ENCODE data around the gene TLE2.
A peak's percentile ranks its signal among the peaks of the same experiment; 100 is the strongest.
"Not testable (repeated sequence)": the region's sequence is repeated elsewhere in the genome, so short reads cannot be mapped to it uniquely, and the experiment has no call there.

The TLE2 gene

DNA sequence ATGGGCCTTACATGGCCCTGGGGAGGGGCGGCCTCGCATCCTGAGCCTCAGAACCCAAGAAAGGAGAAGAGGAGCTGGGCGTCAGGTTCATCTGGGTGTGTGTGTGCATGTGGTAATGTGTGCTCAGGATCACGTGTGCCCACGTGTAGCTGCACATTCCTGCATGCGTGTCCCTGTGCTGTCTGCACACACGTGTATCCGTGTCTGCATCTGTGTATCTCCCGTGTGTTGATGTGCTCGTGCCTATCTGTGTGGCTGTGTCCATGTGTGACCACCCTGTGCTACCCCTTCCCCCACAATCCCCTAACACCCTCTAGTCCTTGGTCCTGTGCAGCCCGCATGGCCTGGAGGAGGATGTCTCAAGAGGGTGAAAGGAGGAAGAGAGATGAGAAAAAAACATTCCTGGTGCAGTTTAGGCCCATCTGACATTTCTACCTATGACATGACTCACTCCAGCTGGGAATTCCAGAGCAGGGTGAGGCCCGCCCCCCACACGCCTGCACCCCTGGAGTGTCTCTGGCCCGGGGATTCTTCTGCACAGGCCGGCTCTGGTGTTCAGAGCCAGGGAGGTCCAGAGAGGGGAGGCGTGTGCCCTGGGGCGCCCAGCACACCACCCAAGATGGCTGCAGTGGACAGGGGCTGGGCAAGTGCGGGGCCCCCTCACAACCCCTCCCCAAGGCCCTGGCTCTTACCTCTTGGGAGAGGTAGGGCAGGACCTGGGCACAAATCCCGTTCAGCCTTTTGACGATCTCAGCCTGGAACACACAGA, 26.1 kb upstream of the TLE2 start:
- Histone ChIP-seq H3K9me3 (ENCODE audit: control insufficient read depth, low read length) (no peaks in the 10 kb centered on the region), H3K36me3 (ENCODE audit: control insufficient read depth, insufficient read depth, low read length) (peaks cover 66% of the 10 kb centered on the region), H3K4me1 (ENCODE audit: control insufficient read depth, insufficient read depth, low read length, poor library complexity, severe bottlenecking) (peaks cover 30% of the 10 kb centered on the region), H3K27ac (ENCODE audit: low read depth, low read length, severe bottlenecking) (no peak overlapping the region), H3K4me3 (ENCODE audit: extremely low read depth, insufficient read depth, low read length, poor library complexity, severe bottlenecking) (no peak overlapping the region)
- 81 to 85% methylated on average over 12 to 14 of the region's 20 CpGs for WGBS, 2 experiments (ENCODE audit: insufficient coverage in 2 of 2)

DNA sequence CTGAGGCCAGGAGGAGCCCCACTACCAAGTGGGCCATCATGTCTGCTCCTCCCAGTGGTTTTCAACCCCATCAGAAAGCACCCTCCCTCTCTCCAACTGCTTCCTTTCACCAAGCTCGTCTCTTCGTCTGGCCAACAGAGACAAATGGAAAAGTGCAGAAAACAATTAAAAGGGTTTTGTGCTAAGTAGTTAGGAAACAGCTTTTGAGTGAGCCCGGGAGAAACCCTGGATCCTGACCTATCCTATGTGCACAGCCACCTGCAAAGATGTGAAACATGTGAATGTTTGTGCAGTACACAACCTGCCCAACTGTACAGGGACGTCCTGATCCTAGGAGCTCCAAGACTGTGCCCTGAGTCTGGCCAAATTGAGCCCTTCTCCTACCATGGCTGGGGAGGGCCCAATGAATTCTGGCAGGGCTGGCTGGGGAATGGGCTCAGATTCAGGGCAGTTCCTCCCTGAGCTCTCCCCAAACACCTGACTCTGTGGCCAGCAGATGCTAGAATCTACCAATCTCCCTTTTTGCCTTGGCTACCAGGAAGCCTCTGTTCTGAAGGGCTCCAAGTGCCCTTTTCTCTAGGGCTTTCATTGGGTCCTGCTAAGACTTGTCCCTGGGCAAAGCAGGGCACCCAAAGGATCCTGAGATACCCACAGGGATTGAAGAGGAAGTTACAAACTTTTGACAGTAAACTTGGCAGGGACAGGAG, 25.3 kb upstream of the TLE2 start:
- Histone ChIP-seq H3K9me3 (ENCODE audit: control insufficient read depth, low read length) (no peaks in the 10 kb centered on the region), H3K27ac (ENCODE audit: low read depth, low read length, severe bottlenecking) (no peak overlapping the region), H3K4me1 (ENCODE audit: control insufficient read depth, insufficient read depth, low read length, poor library complexity, severe bottlenecking) (peaks cover 30% of the 10 kb centered on the region), H3K4me3 (ENCODE audit: extremely low read depth, insufficient read depth, low read length, poor library complexity, severe bottlenecking) (no peak overlapping the region), H3K36me3 (ENCODE audit: control insufficient read depth, insufficient read depth, low read length) (peaks cover 59% of the 10 kb centered on the region)
- 77 to 79% methylated on average over 2 of the region's 4 CpGs for WGBS, 2 experiments (ENCODE audit: insufficient coverage in 2 of 2)

DNA sequence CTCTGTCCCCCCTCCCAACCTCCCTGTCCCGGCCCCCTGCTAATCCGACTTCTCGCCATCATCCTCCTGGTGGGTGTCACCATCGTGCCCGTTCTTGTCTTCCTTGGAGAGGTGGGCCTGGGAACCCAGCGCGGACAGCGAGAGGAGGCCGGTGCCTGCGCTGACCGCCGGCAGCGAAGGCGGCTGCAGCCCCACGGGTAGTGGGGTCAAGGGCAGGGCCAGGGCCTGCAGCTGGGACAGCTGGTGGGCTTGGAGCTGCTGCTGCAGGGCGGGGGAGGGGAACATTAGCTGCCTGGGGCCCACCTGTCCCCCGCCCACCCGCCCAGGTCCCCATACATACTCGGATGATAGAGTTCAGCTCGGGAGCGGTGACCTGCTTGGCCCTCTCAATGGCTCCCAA, 24.7 kb upstream of the TLE2 start:
- Histone ChIP-seq H3K4me3 (ENCODE audit: extremely low read depth, insufficient read depth, low read length, poor library complexity, severe bottlenecking) (no peak overlapping the region), H3K36me3 (ENCODE audit: control insufficient read depth, insufficient read depth, low read length) (peaks cover 52% of the 10 kb centered on the region), H3K27ac (ENCODE audit: low read depth, low read length, severe bottlenecking) (no peak overlapping the region), H3K9me3 (ENCODE audit: control insufficient read depth, low read length) (no peaks in the 10 kb centered on the region), H3K4me1 (ENCODE audit: control insufficient read depth, insufficient read depth, low read length, poor library complexity, severe bottlenecking) (peaks cover 30% of the 10 kb centered on the region)
- 70 to 77% methylated on average over 18 to 19 of the region's 21 CpGs for WGBS, 2 experiments (ENCODE audit: insufficient coverage in 2 of 2)

DNA sequence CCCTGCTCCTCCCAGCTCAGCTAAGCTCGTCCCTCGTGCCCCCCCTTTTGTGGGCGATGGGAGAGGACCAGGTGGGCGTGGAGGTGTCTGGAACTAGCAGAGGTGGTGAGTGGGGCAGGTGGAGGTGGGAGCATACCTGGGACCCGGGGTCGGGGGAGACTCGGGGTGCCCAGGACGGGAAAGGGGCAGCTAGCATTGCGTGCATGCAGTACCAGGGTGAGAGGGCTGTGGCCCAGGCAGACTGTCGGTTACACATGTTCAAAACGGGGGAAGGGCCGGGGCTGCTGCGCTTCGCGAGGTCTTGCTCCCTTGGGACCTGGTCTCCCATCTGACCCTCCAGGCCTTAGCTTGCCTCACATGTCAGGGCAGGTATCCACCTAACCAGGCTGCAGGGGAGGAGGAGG, 24.1 kb upstream of the TLE2 start:
- Histone ChIP-seq H3K36me3 (ENCODE audit: control insufficient read depth, insufficient read depth, low read length) (peaks cover 47% of the 10 kb centered on the region), H3K4me1 (ENCODE audit: control insufficient read depth, insufficient read depth, low read length, poor library complexity, severe bottlenecking) (peaks cover 30% of the 10 kb centered on the region), H3K4me3 (ENCODE audit: extremely low read depth, insufficient read depth, low read length, poor library complexity, severe bottlenecking) (no peak overlapping the region), H3K27ac (ENCODE audit: low read depth, low read length, severe bottlenecking) (no peak overlapping the region), H3K9me3 (ENCODE audit: control insufficient read depth, low read length) (no peaks in the 10 kb centered on the region)
- WGBS, 2 experiments (ENCODE audit: insufficient coverage in 2 of 2) = 79 to 85% methylated on average over 10 to 14 of the region's 15 CpGs

DNA sequence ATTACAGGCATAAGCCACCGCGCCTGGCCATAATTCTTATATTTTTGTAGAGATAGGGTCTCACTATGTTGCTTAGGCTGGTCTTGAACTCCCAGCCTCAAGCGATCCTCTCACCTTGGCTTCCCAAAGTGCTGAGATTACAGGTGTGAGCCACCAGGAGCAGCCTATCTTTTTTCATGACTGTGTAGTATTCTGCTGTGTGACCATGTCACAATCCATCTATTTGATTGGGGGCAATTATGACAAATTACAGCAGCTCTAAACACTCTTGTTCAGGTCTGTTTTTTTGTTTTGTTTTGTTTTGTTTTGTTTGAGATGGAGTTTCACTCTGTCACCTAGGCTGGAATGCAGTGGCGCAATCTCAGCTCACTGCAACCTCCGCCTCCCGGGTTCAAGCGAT, 20.9 kb upstream of the TLE2 start:
- WGBS, 2 experiments (ENCODE audit: insufficient coverage in 2 of 2) = 83 to 95% methylated on average over 4 of the region's 7 CpGs
- H3K36me3 ChIP-seq (ENCODE audit: control insufficient read depth, insufficient read depth, low read length) = peaks cover 23% of the 10 kb centered on the region
- H3K9me3 ChIP-seq (ENCODE audit: control insufficient read depth, low read length); H3K4me1 ChIP-seq (ENCODE audit: control insufficient read depth, insufficient read depth, low read length, poor library complexity, severe bottlenecking); H3K4me3 ChIP-seq (ENCODE audit: extremely low read depth, insufficient read depth, low read length, poor library complexity, severe bottlenecking); H3K27ac ChIP-seq (ENCODE audit: low read depth, low read length, severe bottlenecking): not testable (repeated sequence)

DNA sequence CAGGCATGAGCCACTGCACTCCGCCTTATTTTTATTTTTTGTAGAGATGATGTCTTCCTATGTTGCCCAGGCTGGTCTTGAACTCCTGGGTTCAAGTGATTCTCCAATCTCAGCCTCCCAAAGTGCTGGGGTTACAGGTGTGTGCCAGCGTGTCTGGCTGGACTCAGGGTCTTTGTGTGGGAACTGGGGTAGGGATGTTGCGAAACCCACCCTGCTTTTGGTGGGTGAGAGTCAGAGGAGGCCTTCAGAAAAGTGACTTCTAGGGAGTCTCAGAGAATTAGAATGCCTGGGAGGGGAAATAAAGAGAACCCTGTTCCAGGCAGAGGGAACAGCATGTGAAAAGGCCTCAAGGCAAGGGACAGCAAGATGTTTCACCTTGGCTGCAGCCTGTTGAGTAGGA, 20.0 kb upstream of the TLE2 start:
- no peaks in the 10 kb centered on the region for H3K4me1 ChIP-seq (ENCODE audit: control insufficient read depth, insufficient read depth, low read length, poor library complexity, severe bottlenecking)
- no peaks in the 10 kb centered on the region for H3K9me3 ChIP-seq (ENCODE audit: control insufficient read depth, low read length)
- H3K36me3 ChIP-seq (ENCODE audit: control insufficient read depth, insufficient read depth, low read length) = peaks cover 14% of the 10 kb centered on the region
- no peak overlapping the region for H3K4me3 ChIP-seq (ENCODE audit: extremely low read depth, insufficient read depth, low read length, poor library complexity, severe bottlenecking)
- WGBS, 2 experiments (ENCODE audit: insufficient coverage in 2 of 2) = 82 to 94% methylated on average over 2 to 3 of the region's 3 CpGs
- no peak overlapping the region for H3K27ac ChIP-seq (ENCODE audit: low read depth, low read length, severe bottlenecking)

DNA sequence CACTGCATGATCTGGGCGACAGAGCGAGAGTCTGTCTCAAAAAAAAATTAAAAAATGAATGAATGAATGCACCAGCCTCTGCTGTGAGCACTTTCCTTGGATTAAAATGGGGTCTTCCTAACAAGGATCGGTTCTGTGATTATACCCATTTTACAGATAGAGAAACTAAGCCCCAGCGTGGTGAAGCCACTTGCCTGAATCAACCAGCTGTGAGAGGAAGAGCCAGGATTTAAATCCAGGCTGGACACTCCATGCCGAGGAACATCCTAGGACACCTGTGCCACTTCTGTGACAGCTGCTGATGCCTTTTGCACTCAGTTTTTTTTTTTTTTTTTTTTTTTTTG, 19.1 kb upstream of the TLE2 start:
- Histone ChIP-seq H3K9me3 (ENCODE audit: control insufficient read depth, low read length) (no peaks in the 10 kb centered on the region), H3K4me1 (ENCODE audit: control insufficient read depth, insufficient read depth, low read length, poor library complexity, severe bottlenecking) (no peaks in the 10 kb centered on the region), H3K27ac (ENCODE audit: low read depth, low read length, severe bottlenecking) (no peak overlapping the region), H3K4me3 (ENCODE audit: extremely low read depth, insufficient read depth, low read length, poor library complexity, severe bottlenecking) (peak overlapping the region; percentile 11), H3K36me3 (ENCODE audit: control insufficient read depth, insufficient read depth, low read length) (peaks cover 6% of the 10 kb centered on the region)
- WGBS, 2 experiments (ENCODE audit: insufficient coverage in 2 of 2) = 86 to 87% methylated on average over 5 of the region's 5 CpGs

DNA sequence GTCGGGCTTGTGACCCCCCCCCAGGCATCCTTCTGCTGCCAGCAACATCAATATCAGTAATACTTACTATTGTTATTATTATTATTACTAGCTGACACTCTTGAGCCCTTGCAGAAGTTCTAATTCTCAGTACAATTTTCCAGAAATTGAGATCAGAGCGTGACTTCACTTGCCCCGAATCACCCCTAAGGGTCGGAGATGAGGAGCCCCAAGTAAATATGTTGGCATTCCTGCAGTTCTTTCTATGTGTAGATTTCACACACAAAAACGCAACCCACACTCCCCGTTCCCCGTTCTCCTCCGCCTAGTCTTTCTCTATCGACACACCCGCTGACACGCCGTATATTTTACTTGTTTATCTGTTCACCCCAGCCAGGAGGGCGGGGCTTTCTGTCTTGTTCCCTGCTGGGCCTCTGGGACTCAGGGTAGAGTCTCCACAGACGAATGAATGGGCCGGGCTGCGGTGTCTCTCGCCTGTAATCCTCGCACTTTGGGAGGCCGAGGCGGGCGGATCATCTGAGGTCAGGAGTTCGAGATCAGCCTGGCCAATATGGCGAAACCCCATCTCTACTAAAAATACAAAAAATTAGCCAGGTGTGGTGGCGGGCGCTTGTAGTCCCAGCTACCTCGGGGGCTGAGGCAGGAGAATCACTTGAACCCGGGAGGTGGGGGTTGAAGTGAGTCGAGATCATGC, 18.6 kb upstream of the TLE2 start:
- Histone ChIP-seq H3K36me3 (ENCODE audit: control insufficient read depth, insufficient read depth, low read length) (peaks cover under 1% of the 10 kb centered on the region), H3K4me1 (ENCODE audit: control insufficient read depth, insufficient read depth, low read length, poor library complexity, severe bottlenecking) (no peaks in the 10 kb centered on the region), H3K27ac (ENCODE audit: low read depth, low read length, severe bottlenecking) (peak overlapping the region; percentile 45), H3K4me3 (ENCODE audit: extremely low read depth, insufficient read depth, low read length, poor library complexity, severe bottlenecking) (peak overlapping the region; percentile 30), H3K9me3 (ENCODE audit: control insufficient read depth, low read length) (no peaks in the 10 kb centered on the region)
- 7 to 14% methylated on average over 19 to 25 of the region's 28 CpGs for WGBS, 2 experiments (ENCODE audit: insufficient coverage in 2 of 2)

DNA sequence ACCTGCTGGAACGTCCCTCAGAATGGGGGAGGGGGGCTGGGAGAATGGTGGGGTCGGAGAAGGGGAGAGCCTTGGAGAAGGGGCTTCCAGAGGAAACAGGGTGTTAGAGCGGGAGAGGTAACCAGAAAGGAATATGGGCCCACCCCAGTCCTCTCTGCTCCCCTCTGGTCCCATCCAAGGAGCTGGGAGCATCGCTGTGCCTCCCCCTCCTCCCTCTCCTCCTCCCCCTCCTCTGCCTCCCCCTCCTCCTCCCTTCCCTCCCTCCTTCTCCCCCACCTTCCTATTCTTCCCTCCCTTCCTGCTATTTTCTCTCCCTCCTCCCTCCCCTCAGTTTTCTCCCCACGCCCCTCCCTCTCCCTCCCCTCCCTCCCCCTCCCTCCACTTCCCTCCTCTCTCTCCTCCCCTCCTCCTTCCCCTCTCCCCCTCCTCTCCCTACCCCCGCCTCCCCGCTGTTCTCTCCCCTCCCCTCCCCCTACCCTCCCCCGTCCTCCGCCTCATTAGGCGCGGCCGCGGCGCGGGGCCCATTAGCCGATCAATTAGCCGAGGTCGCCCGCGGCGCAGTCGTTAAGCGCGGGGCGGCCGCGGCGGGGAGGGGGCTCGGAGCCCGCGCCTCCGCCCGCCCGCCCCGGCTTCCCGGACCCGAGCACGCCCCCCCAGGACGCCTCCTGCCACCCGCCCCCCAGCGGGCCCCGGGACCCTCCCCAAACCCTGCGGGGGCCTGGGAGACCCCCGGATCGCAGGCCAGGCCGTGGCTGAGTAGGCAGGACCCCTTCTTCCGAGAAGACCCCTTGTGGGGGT, 17.8 kb upstream of the TLE2 start:
- H3K9me3 ChIP-seq (ENCODE audit: control insufficient read depth, low read length) = no peaks in the 10 kb centered on the region
- WGBS, 2 experiments (ENCODE audit: insufficient coverage in 2 of 2) = 0 to 1% methylated on average over 16 to 19 of the region's 47 CpGs
- H3K4me1 ChIP-seq (ENCODE audit: control insufficient read depth, insufficient read depth, low read length, poor library complexity, severe bottlenecking) = no peaks in the 10 kb centered on the region
- H3K36me3 ChIP-seq (ENCODE audit: control insufficient read depth, insufficient read depth, low read length) = no peaks in the 10 kb centered on the region
- peak overlapping the region; percentile 30 for H3K4me3 ChIP-seq (ENCODE audit: extremely low read depth, insufficient read depth, low read length, poor library complexity, severe bottlenecking)
- no peak overlapping the region for H3K27ac ChIP-seq (ENCODE audit: low read depth, low read length, severe bottlenecking)

DNA sequence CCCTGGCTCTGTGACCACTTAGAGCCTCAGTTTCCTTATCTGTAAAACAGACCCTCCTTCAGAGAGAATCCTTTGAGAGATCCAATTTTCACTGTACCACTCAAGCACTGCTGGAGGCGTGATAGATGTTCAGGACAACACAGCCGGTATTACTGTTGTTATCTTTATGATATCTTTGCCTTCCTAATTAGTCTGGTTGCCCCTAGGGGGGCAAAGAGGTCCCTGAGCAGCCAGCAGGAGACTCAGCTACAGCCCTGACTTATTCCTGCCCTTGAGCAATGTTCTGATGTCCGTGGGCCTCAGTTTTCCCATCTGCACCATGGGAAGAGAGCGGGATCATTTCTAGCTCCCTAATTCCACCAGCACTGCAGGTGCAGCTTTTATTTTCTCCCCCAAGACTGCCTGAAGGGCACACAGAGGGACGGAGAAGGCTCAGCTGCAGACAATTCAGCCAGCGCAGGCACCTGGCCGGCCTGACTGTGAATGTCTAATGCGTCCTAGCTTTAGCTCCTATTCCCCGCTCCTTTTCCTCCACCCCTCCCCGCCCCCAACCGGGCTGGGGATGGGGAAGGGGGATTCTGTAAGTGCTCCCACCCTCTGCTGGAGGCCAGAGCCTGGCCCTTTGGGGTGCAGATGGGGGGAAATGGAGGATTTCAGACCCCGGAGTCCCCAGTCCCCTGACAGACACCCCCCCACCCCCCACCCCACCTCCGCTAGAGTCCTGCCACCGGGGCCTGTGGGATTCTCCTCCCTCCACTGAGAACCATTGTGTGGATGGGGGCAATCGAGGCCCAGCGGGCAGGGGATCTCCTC, 17.0 kb upstream of the TLE2 start:
- 10 to 16% methylated on average over 6 of the region's 16 CpGs for WGBS, 2 experiments (ENCODE audit: insufficient coverage in 2 of 2)
- Histone ChIP-seq H3K4me1 (ENCODE audit: control insufficient read depth, insufficient read depth, low read length, poor library complexity, severe bottlenecking) (no peaks in the 10 kb centered on the region), H3K36me3 (ENCODE audit: control insufficient read depth, insufficient read depth, low read length) (no peaks in the 10 kb centered on the region), H3K27ac (ENCODE audit: low read depth, low read length, severe bottlenecking) (no peak overlapping the region), H3K9me3 (ENCODE audit: control insufficient read depth, low read length) (no peaks in the 10 kb centered on the region), H3K4me3 (ENCODE audit: extremely low read depth, insufficient read depth, low read length, poor library complexity, severe bottlenecking) (no peak overlapping the region)

Data from mesodermal cell (in vitro differentiated cells).